ENCODE data around the gene CNN2. TPM values are rescaled to one million over a fixed set of nuclear protein-coding genes. Genes with fewer than 3 reads are reported as not detected.

CNN2 gene
- total and polyA plus RNA-seq, 5 experiments from 2014 or later = 211 to 693 (median 498) TPM

DNA sequence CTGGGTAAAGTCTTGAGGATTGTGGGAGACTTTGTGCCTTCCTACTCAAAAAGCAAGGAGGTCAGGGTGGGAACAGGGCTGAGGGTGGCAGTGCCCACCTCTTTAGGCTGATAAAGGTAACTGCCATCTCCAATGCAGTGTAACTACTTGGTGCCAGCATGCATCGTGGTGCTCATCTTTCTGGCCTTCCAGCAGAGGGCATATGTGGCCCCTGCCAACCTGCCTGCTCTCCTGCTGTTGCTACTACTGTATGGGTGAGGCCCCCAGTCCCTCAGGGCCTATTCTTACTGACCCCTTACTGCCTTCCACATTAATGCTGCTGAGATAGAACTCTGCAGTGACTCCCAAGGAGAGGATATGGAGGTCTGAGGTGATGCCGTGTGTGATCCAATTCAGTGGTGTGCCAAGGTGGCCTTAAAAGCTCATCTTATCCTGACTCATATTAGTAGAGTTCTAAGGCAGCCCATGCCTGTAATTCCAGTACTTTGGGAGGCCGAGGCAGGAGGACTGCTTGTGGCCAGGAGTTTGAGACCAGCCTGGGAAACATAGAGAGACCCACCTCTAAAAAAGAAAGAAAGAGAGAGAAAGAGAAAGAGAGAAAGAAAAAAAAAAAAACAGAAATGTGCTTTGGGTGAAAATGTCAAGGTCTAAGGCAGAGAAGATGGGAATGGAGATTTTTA is 30.9 kb downstream of the CNN2 start:
- Mint-ChIP-seq H3K27me3 (no peaks in the 10 kb centered on the region), H3K4me1 (peaks cover 17 to 34% (median 21%) of the 10 kb centered on the region in 4 donors), H3K4me3 (peak overlapping the region in 5 of 10 donors; percentile 21 to 71 (median 46)), H3K9me3 (peaks cover 0 to 41% (median 17%) of the 10 kb centered on the region in 9 donors), H3K36me3 (peaks cover 14 to 49% (median 41%) of the 10 kb centered on the region in 3 donors), H3K27ac (peak overlapping the region in 9 of 10 donors; percentile 60 to 90 (median 84))
- ATAC-seq (peak; percentile 54 to 70), DNase-seq (peak in 4 of 10 donors; percentile 43 to 63 (median 59))
- POLR2A ChIA-PET = interaction anchor here (0.5 to 8.4 kb wide), 12 partner anchors 9 to 198 kb away, joined by 3 to 173 read pairs (median 8); partner anchors contain the start of genes ABCA7, ARHGAP45 and TMEM259

DNA sequence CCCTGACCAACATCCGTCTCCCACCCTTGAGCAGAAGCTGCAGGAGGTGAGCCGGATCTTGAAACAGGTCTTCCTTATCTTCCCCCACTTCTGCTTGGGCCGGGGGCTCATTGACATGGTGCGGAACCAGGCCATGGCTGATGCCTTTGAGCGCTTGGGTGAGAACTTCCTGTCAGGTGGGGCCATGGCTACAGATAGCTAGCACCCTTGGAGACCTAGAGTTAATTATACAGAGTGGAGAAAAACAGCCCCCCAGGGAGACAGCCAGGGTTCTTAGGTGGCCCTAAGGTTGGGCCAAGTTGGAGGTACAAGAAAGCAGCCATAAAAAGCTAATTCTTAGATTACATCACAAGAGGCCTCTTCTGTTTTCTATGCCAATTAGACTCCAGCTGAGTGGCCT is 31.7 kb downstream of the CNN2 start:
- Mint-ChIP-seq H3K9me3 (peaks cover 0 to 41% (median 17%) of the 10 kb centered on the region in 9 donors), H3K27ac (peak overlapping the region in 9 of 10 donors; percentile 11 to 84 (median 59)), H3K36me3 (peaks cover 14 to 49% (median 41%) of the 10 kb centered on the region in 3 donors), H3K4me3 (peak overlapping the region in 4 of 10 donors; percentile 15 to 36 (median 20)), H3K4me1 (peaks cover 17 to 28% (median 21%) of the 10 kb centered on the region in 4 donors), H3K27me3 (no peaks in the 10 kb centered on the region)
- ATAC-seq (peak in 1 of 2 donors; percentile 24), DNase-seq (no peak)
- POLR2A ChIA-PET = interaction anchor here (0.7 to 8.4 kb wide), 12 partner anchors 8 to 211 kb away, joined by 3 to 173 read pairs (median 8); partner anchors contain the start of genes ABCA7, ARHGAP45, CIRBP and TMEM259

DNA sequence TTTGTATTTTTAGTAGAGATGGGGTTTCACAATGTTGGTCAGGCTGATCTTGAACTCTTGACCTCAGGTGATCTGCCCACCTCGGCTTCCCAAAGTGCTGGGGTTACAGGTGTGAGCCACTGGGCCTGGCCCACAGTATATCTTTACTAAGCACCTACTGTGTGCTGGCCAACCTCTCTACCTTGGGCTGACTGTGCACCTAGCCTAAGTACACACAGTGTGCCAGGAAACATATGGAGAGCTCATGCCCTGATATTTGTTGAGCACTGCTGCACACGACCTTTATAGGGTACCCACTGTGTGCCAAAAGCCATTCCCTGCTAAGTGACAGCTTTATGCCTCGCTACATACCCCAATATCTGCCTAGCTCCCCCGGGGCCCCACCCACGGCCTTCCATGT is 34.3 kb downstream of the CNN2 start:
- H3K27ac Mint-ChIP-seq = no peak overlapping the region
- no peak overlapping the region for H3K4me3 Mint-ChIP-seq
- ATAC-seq (no peak), DNase-seq (no peak)
- peaks cover 22 to 49% (median 39%) of the 10 kb centered on the region in 4 donors for H3K4me1 Mint-ChIP-seq
- POLR2A ChIA-PET = interaction anchor here (0.6 to 31.7 kb wide), 7 partner anchors 10 to 530 kb away, joined by 3 to 2279 read pairs (median 3); partner anchors contain the start of gene ABCA7
- peaks cover 0 to 36% (median 17%) of the 10 kb centered on the region in 9 donors for H3K9me3 Mint-ChIP-seq
- H3K27me3 Mint-ChIP-seq = no peaks in the 10 kb centered on the region
- peaks cover 14 to 41% (median 37%) of the 10 kb centered on the region in 3 donors for H3K36me3 Mint-ChIP-seq

DNA sequence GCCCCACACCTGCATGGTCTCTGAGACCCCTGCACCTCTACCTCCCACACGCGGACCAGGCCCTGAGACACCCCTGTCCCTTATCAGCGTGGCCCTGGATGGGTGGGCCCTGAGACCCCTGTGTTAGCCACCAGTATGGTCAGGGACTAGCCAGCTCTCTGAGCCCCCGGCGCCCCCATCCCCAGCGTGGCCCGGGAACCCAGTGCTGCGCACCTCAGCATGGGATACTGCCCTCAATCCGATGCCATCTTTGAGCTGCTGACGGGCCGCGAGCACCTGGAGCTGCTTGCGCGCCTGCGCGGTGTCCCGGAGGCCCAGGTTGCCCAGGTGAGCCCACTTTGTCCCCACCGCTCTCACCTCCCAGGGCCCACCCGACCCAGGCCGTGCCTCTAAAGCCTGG is 35.6 kb downstream of the CNN2 start:
- ATAC-seq = no peak
- POLR2A ChIA-PET = interaction anchor here (0.7 to 31.7 kb wide), 4 partner anchors 20 to 530 kb away, joined by 4 to 2279 read pairs (median 386); partner anchors contain the start of gene ABCA7
- DNase-seq = peak in 1 of 10 donors; percentile 4
- H3K9me3 Mint-ChIP-seq = peaks cover 0 to 25% (median 10%) of the 10 kb centered on the region in 9 donors
- peak overlapping the region in 1 of 10 donors; percentile 33 for H3K27ac Mint-ChIP-seq
- H3K4me3 Mint-ChIP-seq = no peak overlapping the region
- H3K36me3 Mint-ChIP-seq = peaks cover 6 to 29% (median 26%) of the 10 kb centered on the region in 3 donors
- peaks cover 18 to 50% (median 43%) of the 10 kb centered on the region in 4 donors for H3K4me1 Mint-ChIP-seq
- H3K27me3 Mint-ChIP-seq = no peaks in the 10 kb centered on the region

DNA sequence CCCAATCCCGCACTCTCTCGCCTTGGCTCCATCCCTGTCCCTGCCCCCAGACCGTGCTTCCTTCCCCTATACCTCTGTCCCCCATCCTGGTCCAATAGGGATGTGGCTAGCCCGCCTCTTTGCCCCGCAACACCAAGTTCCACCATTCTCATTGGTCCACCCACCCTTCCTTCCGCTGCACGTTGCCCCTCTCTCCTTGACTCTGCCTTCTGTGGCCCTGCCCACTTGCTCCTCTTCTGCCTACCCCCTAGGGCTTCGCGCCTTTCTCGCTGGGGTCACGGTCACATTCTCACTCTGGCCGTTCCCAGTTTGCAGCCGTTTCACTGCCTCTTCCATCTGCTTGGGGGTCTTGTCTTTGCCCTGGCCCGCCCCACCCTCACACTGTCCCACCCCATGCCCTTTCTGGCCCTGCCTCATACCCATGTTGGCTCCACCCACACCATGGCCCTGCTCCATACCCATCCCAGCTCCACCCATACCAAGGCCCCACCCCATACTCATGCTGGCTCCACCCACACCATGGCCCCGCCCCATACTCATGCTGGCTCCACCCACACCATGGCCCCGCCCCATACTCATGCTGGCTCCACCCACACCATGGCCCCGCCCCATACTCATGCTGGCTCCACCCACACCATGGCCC is 36.1 kb downstream of the CNN2 start:
- Mint-ChIP-seq H3K9me3 (peaks cover 0 to 20% (median 5%) of the 10 kb centered on the region in 9 donors), H3K27ac (peak overlapping the region in 1 of 10 donors; percentile 65), H3K36me3 (peaks cover 2 to 23% (median 21%) of the 10 kb centered on the region in 3 donors), H3K4me1 (peaks cover 14 to 44% (median 38%) of the 10 kb centered on the region in 4 donors), H3K4me3 (no peak overlapping the region), H3K27me3 (no peaks in the 10 kb centered on the region)
- ATAC-seq (no peak), DNase-seq (peak in 1 of 10 donors; percentile 41)
- POLR2A ChIA-PET = interaction anchor here (0.7 to 31.7 kb wide), 3 partner anchors 19 to 529 kb away, joined by 4 to 2279 read pairs (median 768); partner anchors contain the start of gene ABCA7

DNA sequence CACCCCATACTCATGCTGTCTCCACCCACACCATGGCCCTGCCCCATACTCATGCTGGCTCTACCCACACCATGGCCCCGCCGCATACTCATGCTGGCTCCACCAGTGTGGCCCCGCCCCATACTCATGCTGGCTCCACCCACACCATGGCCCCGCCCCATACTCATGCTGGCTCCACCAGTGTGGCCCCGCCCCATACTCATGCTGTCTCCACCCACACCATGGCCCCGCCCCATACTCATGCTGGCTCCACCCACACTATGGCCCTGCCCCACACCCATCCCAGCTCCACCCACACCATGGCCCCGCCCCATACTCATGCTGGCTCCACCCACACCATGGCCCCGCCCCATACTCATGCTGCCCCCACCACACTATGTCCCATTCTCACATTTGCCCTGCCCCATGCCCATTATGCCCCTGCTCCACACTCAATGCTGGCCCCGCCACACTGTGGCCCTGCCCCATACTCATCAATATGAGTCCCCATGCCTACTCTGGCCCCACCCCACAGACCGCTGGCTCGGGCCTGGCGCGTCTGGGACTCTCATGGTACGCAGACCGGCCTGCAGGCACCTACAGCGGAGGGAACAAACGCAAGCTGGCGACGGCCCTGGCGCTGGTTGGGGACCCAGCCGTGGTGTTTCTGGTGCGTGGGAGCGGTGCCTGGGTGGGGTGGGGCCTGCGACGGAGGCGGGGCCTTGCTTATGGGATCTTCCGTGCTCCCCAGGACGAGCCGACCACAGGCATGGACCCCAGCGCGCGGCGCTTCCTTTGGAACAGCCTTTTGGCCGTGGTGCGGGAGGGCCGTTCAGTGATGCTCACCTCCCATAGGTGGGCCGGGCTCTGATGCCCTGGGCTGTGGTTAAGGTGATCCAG is 36.9 kb downstream of the CNN2 start:
- POLR2A ChIA-PET = interaction anchor here (0.7 to 31.7 kb wide), 6 partner anchors 8 to 528 kb away, joined by 4 to 2279 read pairs (median 694); partner anchors contain the start of genes ABCA7, CNN2, GPX4 and POLR2E
- no peak for ATAC-seq
- peak overlapping the region in 3 of 10 donors; percentile 24 to 92 (median 42) for H3K4me3 Mint-ChIP-seq
- no peaks in the 10 kb centered on the region for H3K27me3 Mint-ChIP-seq
- H3K4me1 Mint-ChIP-seq = peaks cover 9 to 37% (median 30%) of the 10 kb centered on the region in 4 donors
- peaks cover 0 to 13% (median 0%) of the 10 kb centered on the region in 9 donors for H3K9me3 Mint-ChIP-seq
- peaks cover 0 to 18% (median 13%) of the 10 kb centered on the region in 3 donors for H3K36me3 Mint-ChIP-seq
- DNase-seq = peak in 9 of 10 donors; percentile 41 to 71 (median 62)
- peak overlapping the region in 2 of 10 donors; percentile 44 to 70 for H3K27ac Mint-ChIP-seq

DNA sequence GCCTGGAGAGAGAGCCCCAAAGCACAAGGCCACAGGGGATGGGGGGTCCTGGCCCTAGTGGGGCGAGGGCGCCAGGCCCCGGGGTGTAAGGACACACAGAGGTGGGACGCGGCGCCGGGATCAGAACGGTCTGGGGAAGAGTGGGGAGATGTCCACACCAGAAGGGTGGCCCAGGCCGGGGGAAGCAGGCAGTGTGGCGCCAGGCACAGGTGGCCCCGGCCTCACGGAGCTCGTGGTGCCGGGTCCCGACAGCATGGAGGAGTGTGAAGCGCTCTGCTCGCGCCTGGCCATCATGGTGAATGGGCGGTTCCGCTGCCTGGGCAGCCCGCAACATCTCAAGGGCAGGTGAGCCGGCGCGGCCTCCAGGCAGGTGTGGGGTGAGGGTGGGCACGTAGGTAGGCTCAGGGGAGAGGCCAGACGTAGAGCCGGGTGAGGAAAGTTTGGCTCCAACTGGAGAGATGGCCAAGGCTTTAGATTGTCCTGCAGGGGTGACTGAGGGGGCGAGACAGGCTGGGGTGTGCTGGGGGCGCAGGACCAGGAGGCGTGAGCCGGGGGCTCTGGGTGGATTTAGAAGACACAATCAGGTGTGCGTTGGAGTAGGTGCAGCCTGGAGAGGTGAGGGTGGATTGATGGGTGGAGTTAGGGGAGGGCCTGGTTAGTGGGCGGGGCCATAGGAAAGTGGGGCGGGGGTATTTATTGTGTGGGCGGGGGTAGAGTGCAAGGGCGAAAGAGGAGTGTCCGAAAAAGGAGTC is 37.7 kb downstream of the CNN2 start:
- POLR2A ChIA-PET = interaction anchor here (0.9 to 31.7 kb wide), 11 partner anchors 8 to 80 kb away, joined by 3 to 2279 read pairs (median 27); partner anchors contain the start of genes ABCA7, CNN2, GPX4 and POLR2E
- Mint-ChIP-seq H3K9me3 (peaks cover 0 to 8% (median 0%) of the 10 kb centered on the region in 9 donors), H3K27ac (peak overlapping the region in 4 of 10 donors; percentile 20 to 59 (median 44)), H3K27me3 (no peaks in the 10 kb centered on the region), H3K4me1 (peaks cover 12 to 41% (median 31%) of the 10 kb centered on the region in 4 donors), H3K4me3 (peak overlapping the region in 4 of 10 donors; percentile 26 to 92 (median 45)), H3K36me3 (peaks cover 0 to 20% (median 13%) of the 10 kb centered on the region in 3 donors)
- peak in 2 of 10 donors; percentile 4 to 62 for DNase-seq
- no peak for ATAC-seq

DNA sequence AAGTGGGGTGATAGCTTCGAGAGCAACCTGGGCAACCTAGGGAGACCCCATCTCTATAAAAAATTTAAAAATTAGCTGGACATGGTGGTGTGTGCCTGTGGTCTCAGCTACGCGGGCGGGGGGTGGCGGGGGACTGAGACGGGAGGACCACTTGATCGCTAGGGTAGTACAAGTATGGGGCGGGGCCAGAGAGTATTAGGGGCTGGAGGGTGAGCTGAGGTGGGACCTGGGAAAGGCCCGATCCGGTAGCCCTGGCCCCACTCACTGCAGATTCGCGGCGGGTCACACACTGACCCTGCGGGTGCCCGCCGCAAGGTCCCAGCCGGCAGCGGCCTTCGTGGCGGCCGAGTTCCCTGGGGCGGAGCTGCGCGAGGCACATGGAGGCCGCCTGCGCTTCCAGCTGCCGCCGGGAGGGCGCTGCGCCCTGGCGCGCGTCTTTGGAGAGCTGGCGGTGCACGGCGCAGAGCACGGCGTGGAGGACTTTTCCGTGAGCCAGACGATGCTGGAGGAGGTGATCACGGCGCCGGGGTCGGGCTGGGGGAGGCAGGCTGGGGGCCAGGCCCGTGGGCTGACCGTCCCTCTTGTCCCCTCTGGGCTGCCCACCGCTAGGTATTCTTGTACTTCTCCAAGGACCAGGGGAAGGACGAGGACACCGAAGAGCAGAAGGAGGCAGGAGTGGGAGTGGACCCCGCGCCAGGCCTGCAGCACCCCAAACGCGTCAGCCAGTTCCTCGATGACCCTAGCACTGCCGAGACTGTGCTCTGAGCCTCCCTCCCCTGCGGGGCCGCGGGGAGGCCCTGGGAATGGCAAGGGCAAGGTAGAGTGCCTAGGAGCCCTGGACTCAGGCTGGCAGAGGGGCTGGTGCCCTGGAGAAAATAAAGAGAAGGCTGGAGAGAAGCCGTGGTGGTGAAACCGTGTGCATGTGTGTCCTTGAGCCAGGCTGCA is 38.5 kb downstream of the CNN2 start:
- Mint-ChIP-seq H3K27me3 (no peaks in the 10 kb centered on the region), H3K27ac (peak overlapping the region in 9 of 10 donors; percentile 76 to 94 (median 91)), H3K4me1 (peaks cover 16 to 46% (median 34%) of the 10 kb centered on the region in 4 donors), H3K36me3 (peaks cover 0 to 22% (median 9%) of the 10 kb centered on the region in 3 donors), H3K4me3 (peak overlapping the region; percentile 40 to 92 (median 74)), H3K9me3 (peaks cover 0 to 2% (median 0%) of the 10 kb centered on the region in 9 donors)
- peak in 9 of 10 donors; percentile 59 to 78 (median 68) for DNase-seq
- ATAC-seq = peak; percentile 21 to 30
- POLR2A ChIA-PET = interaction anchor here (0.6 to 31.7 kb wide), 14 partner anchors 9 to 204 kb away, joined by 3 to 2279 read pairs (median 11); partner anchors contain the start of genes ABCA7, CIRBP, CNN2 and GPX4

DNA sequence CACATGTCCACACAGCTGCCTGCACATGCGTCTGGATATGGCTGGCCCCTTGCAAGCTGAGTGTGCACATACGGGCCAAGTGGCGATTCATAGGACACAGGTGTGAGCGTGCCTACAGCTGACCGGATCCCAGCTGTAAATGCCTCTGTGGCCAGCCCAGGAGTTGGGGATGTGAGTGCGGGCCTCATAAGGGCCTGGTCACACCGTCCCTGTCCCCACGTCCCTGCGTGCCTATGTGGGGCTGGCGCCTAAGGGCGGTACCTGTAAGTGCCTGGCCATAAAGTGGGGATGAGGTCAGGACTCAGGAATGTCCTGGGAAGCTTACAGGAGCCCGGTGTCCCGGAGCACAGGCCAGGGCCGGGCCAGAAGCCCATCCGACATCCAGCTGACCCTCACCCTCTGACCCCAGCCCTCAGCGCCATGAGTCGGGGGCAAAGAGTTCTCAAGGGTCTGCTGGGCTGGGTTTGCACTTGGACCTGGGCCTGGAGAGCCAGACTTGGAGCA is 39.2 kb downstream of the CNN2 start:
- ATAC-seq = no peak
- peaks cover 16 to 46% (median 36%) of the 10 kb centered on the region in 4 donors for H3K4me1 Mint-ChIP-seq

More for the DNA sequence above, 39.2 kb downstream of the CNN2 start:
- peaks cover 0 to 25% (median 11%) of the 10 kb centered on the region in 3 donors for H3K36me3 Mint-ChIP-seq
- H3K27me3 Mint-ChIP-seq = no peaks in the 10 kb centered on the region
- peak overlapping the region in 9 of 10 donors; percentile 66 to 97 (median 81) for H3K27ac Mint-ChIP-seq
- POLR2A ChIA-PET = interaction anchor here (0.6 to 31.7 kb wide), 15 partner anchors 10 to 390 kb away, joined by 3 to 2279 read pairs (median 15); partner anchors contain the start of genes ABCA7, CIRBP, CNN2 and GPX4
- peak in 2 of 10 donors; percentile 4 to 58 for DNase-seq
- peak overlapping the region; percentile 42 to 92 (median 69) for H3K4me3 Mint-ChIP-seq
- peaks cover 0 to 2% (median 0%) of the 10 kb centered on the region in 9 donors for H3K9me3 Mint-ChIP-seq

Data from naive thymus-derived CD8-positive, alpha-beta T cell (primary cell).